HepG2 (cell line): ENCODE results near the gene NTM. TPM values are rescaled to one million over a fixed set of nuclear protein-coding genes. Genes with fewer than 3 reads are reported as not detected.

ENCODE experiments used
- ATAC-seq: fragments of 200-7000 bp; cut with Tn5 transposase; 3 replicates; pipeline ENCODE4 v1.9.1; 2020; ENCODE audit warnings: mild to moderate bottlenecking, moderate library complexity
- BruUV-seq: library from RNA; stranded (reverse); fragments of 400-500 nt; replicated peaks from 2 replicates; lab custom pipeline; 2021; lab: Mats Ljungman, UMichigan
- CTCF ChIA-PET: fragments of 300-600 bp; formaldehyde crosslinking; extraction: SDS; loops from one replicate; lab custom pipeline; 2021; ENCODE audit warnings: low total read pairs, inconsistent platforms, low intra/inter-chr PET ratio; lab: Yijun Ruan, JAX
- POLR2A ChIA-PET: fragments of 350-600 bp; sonication (Branson Sonifier 250); formaldehyde crosslinking; loops from one replicate; lab custom pipeline; 2020; ENCODE audit warnings: antibody characterized with exemption, inconsistent platforms; lab: Yijun Ruan, JAX
- DNase-seq: peaks from one replicate; pipeline ENCODE4 v3.0.0-alpha.2; 2015; ENCODE audit warnings: low spot score
- FAIRE-seq: peaks from 3 replicates; lab custom pipeline; 2011; peaks lifted over from hg19 to GRCh38; lab: Jason Lieb, UNC
- H2AFZ ChIP-seq: one replicate; pipeline ENCODE4 v1.6.1; 2011; ENCODE audit warnings: low read length, inconsistent platforms
- H3K27ac ChIP-seq: fragments of 300-600 bp; 3 replicates; pipeline ENCODE4 v1.8.0; 2011; ENCODE audit warnings: mixed run types, mild to moderate bottlenecking, mixed read lengths, low read length, inconsistent platforms; ENCODE audit not compliant: insufficient read depth; ENCODE audit errors: extremely low read length
- H3K27me3 ChIP-seq, 2 experiments: fragments of 200-600 bp in 1 of 2; 2 replicates in 1 of 2; 3 replicates in 1 of 2; pipeline versions ENCODE4 v1.6.0 to v1.8.0; 2011; ENCODE audit warnings: low read length in 2 of 2, mild to moderate bottlenecking in 2 of 2, moderate library complexity in 2 of 2, inconsistent platforms in 1 of 2; ENCODE audit not compliant: insufficient read depth in 2 of 2, control insufficient read depth in 1 of 2
- H3K36me3 ChIP-seq, 2 experiments: fragments of 200-600 bp in 1 of 2; replicated peaks in 1 of 2; 2 replicates in 1 of 2; 3 replicates in 1 of 2; pipeline versions ENCODE4 v1.5.1 to v1.8.0; 2011; ENCODE audit warnings: low read length in 2 of 2, inconsistent platforms in 1 of 2; ENCODE audit not compliant: insufficient read depth in 2 of 2, control insufficient read depth in 1 of 2
- H3K4me1 ChIP-seq: 2 replicates; pipeline ENCODE4 v1.5.1; 2012; ENCODE audit warnings: low read length, inconsistent platforms; ENCODE audit not compliant: insufficient read depth
- H3K4me2 ChIP-seq: 2 replicates; pipeline ENCODE4 v1.6.0; 2011; ENCODE audit warnings: low read depth, low read length, inconsistent platforms
- H3K4me3 ChIP-seq, 3 experiments: fragments of 200-600 bp in 1 of 3; sonication (generic), shearing (Covaris generic) in 1 of 3; replicated peaks in 1 of 3; 2 replicates each; pipeline ENCODE4 v1.5.1; 2011 to 2016; ENCODE audit warnings: low read length in 3 of 3, inconsistent platforms in 2 of 3, low read depth in 2 of 3, mild to moderate bottlenecking in 2 of 3, control low read depth in 1 of 3, mixed read lengths in 1 of 3; ENCODE audit not compliant: insufficient read depth in 1 of 3
- H3K79me2 ChIP-seq: one replicate; pipeline ENCODE4 v1.6.1; 2011; ENCODE audit warnings: low read length, inconsistent platforms; ENCODE audit not compliant: insufficient read depth
- H3K9ac ChIP-seq: 2 replicates; pipeline ENCODE4 v1.6.0; 2011; ENCODE audit warnings: mild to moderate bottlenecking, low read depth, low read length, inconsistent platforms; ENCODE audit not compliant: insufficient read depth
- H3K9me3 ChIP-seq: 2 replicates; pipeline ENCODE4 v1.5.1; 2012; ENCODE audit warnings: mild to moderate bottlenecking, low read length
- H4K20me1 ChIP-seq: 2 replicates; pipeline ENCODE4 v1.6.0; 2011; ENCODE audit warnings: inconsistent platforms, mild to moderate bottlenecking, low read length, moderate library complexity; ENCODE audit not compliant: insufficient read depth
- GATA4 ChIP-seq: sonication (generic); IDR thresholded peaks from 2 replicates; pipeline ENCODE4 v1.6.1; 2016; ENCODE audit warnings: antibody characterized with exemption, low read depth, borderline replicate concordance
- TAF15 ChIP-seq: fragments of 200-400 bp; formaldehyde crosslinking; IDR thresholded peaks from one replicate; pipeline ENCODE4 v1.6.1; 2018; ENCODE audit warnings: mild to moderate bottlenecking, low read depth, low read length; ENCODE audit not compliant: poor library complexity, severe bottlenecking
- ZFP36 ChIP-seq: fragments of 150-350 bp; IDR thresholded peaks from 2 replicates; pipeline ENCODE4 v1.6.1; 2018; ENCODE audit warnings: borderline replicate concordance, low read length, low read depth; ENCODE audit not compliant: partially characterized antibody
- ZNF557 ChIP-seq: sonication (generic); formaldehyde crosslinking; IDR thresholded peaks from 2 replicates; pipeline ENCODE4 v1.4.0; 2020; ENCODE audit warnings: missing genetic modification reagents
- whole genome bisulfite sequencing: methylation state at CpG from one replicate; pipeline ENCODE4 v1.1.6; 2017; ENCODE audit warnings: low lambda C conversion rate; 5-methylcytosine and 5-hydroxymethylcytosine counted together
- in situ Hi-C: cut with HindIII; loops from 2 replicates; pipeline ENCODE4 v1.10.0; 2017; ENCODE audit warnings: low pct_unique_long_range_greater_than_20kb; ENCODE audit not compliant: extremely low pct_ligation_motif_present
- intact Hi-C: fragments of 100-400 bp; cut with micrococcal nuclease; formaldehyde crosslinking; loops from one replicate; pipeline ENCODE4 v1.10.0; 2022; ENCODE audit not compliant: unreplicated experiment
- polyA plus RNA-seq, 8 experiments: library from polyadenylated mRNA; depleted of rRNA in 3 of 8; stranded (reverse) in 7 of 8; unstranded in 1 of 8; fragments of >200 nt; fragmentation: Illumina TruSeq in 4 of 8; extraction: Trizol in 4 of 8; gene quantifications; 2 replicates each; pipeline versions ENCODE4 v1.2.1 to v1.2.3, GENCODE V29; 2011 to 2016; ENCODE audit warnings: low read depth in 4 of 8, missing spikeins in 1 of 8, mixed read lengths in 1 of 8; ENCODE audit not compliant: insufficient read depth in 1 of 8
- total RNA-seq, 5 experiments: library from RNA; depleted of rRNA; stranded (reverse); fragments of >200 nt; fragmentation: Illumina TruSeq; extraction: Trizol; gene quantifications; 2 replicates each; pipeline ENCODE4 v1.2.3, GENCODE V29; 2016; ENCODE audit warnings: low read depth in 1 of 5
- TF ChIP-seq, protein P1 (sequence below): sonication (generic); formaldehyde crosslinking; IDR thresholded peaks from 2 replicates; pipeline ENCODE4 v1.8.0; 2022; ENCODE audit warnings: mild to moderate bottlenecking, missing genetic modification reagents
- TF ChIP-seq, protein P2 (sequence below): sonication (generic); formaldehyde crosslinking; IDR thresholded peaks from 2 replicates; pipeline ENCODE4 v1.5.0; 2020; ENCODE audit warnings: mild to moderate bottlenecking, missing genetic modification reagents

The NTM gene
- total and polyA plus RNA-seq, 2 of the 13 experiments (the other 11 are each of a cell fraction or from before 2014, with no cell fraction given) = not detected

DNA sequence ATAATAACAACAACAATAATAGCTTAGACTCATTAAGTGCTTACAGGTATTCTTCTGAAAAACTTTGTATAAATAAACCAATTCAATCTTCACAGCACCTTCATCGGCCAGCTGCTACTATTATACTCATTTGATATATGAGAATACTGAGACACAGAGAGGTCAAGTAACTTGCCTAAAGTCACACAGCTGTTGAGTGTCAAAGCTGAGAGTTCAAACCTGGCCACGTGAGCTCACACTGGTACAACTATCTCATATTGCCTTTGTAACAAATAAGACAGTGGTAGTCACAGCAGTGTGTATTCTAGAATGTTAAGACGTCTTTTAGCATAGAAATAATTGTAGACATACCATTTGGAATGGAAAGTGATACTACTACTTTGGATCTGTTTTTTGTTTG lies 268.5 kb downstream of the NTM start:
- ATAC-seq (no peak), DNase-seq (no peak), FAIRE-seq (no peak)
- Histone ChIP-seq H3K9me3 (no peaks in the 10 kb centered on the region), H3K27ac (no peak overlapping the region), H3K36me3 (no peaks in the 10 kb centered on the region), H3K4me2 (no peak overlapping the region), H3K79me2 (no peaks in the 10 kb centered on the region), H3K4me1 (no peaks in the 10 kb centered on the region), H4K20me1 (no peaks in the 10 kb centered on the region), H3K9ac (no peak overlapping the region), H2AFZ (no peak overlapping the region), H3K27me3 (peaks cover 1 to 22% of the 10 kb centered on the region in 2 experiments; a peak in 1 of 5 replicates), H3K4me3 (no peak overlapping the region)
- TF ChIP-seq ZFP36 = no peak
- TF ChIP-seq TAF15 = no peak
- TF ChIP-seq, protein P1, sequence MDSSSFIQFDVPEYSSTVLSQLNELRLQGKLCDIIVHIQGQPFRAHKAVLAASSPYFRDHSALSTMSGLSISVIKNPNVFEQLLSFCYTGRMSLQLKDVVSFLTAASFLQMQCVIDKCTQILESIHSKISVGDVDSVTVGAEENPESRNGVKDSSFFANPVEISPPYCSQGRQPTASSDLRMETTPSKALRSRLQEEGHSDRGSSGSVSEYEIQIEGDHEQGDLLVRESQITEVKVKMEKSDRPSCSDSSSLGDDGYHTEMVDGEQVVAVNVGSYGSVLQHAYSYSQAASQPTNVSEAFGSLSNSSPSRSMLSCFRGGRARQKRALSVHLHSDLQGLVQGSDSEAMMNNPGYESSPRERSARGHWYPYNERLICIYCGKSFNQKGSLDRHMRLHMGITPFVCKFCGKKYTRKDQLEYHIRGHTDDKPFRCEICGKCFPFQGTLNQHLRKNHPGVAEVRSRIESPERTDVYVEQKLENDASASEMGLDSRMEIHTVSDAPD (CRISPR knock-in tag) = no peak
- ChIA-PET POLR2A (no interaction called here), CTCF (no interaction called here)
- WGBS = 11% methylated on average over 3 of the region's 3 CpGs
- BruUV-seq = no TSS peak
- in situ Hi-C loops = no loop called here
- intact Hi-C loops = no loop called here

DNA sequence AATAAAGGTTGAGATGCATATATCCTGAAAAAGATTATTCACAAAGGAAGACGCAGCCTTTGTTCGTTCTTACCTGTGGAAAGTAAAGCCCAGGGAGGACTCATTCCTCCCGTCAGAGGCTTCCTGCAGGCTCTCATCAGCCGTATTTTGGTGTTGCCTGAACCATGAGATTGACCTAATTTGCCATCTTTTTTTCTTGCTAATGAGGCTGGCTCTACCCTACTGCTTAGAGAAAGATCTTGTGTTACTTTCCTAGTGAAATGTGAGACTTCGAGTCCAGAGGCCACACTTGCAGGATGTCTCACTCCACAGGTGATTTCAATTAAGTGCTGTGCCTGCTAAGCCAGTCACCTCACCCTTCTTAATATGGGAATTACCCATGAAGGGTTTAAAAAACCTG lies 269.9 kb downstream of the NTM start:
- ChIA-PET POLR2A (no interaction called here), CTCF (no interaction called here)
- Histone ChIP-seq H3K36me3 (no peaks in the 10 kb centered on the region), H3K27ac (no peak overlapping the region), H2AFZ (no peak overlapping the region), H3K27me3 (peaks cover 1 to 22% of the 10 kb centered on the region in 2 experiments; a peak in 1 of 5 replicates), H3K9ac (no peak overlapping the region), H3K79me2 (no peaks in the 10 kb centered on the region), H3K4me2 (no peak overlapping the region), H3K4me3 (no peak overlapping the region), H3K4me1 (no peaks in the 10 kb centered on the region), H3K9me3 (no peaks in the 10 kb centered on the region), H4K20me1 (no peaks in the 10 kb centered on the region)
- BruUV-seq = no TSS peak
- FAIRE-seq (no peak), DNase-seq (no peak), ATAC-seq (no peak)
- in situ Hi-C loops (no loop called here), intact Hi-C loops (no loop called here)
- WGBS = 18% methylated on average over 5 of the region's 5 CpGs
- no peak for TF ChIP-seq GATA4
- TF ChIP-seq, protein P2, sequence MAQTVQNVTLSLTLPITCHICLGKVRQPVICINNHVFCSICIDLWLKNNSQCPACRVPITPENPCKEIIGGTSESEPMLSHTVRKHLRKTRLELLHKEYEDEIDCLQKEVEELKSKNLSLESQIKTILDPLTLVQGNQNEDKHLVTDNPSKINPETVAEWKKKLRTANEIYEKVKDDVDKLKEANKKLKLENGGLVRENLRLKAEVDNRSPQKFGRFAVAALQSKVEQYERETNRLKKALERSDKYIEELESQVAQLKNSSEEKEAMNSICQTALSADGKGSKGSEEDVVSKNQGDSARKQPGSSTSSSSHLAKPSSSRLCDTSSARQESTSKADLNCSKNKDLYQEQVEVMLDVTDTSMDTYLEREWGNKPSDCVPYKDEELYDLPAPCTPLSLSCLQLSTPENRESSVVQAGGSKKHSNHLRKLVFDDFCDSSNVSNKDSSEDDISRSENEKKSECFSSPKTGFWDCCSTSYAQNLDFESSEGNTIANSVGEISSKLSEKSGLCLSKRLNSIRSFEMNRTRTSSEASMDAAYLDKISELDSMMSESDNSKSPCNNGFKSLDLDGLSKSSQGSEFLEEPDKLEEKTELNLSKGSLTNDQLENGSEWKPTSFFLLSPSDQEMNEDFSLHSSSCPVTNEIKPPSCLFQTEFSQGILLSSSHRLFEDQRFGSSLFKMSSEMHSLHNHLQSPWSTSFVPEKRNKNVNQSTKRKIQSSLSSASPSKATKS (CRISPR knock-in tag) = no peak
- TF ChIP-seq ZNF557 = no peak
